Inflammatory macrophage treated with lipopolysaccharide for 1 hour (primary cell): ENCODE results near the gene FSCN2.
"Not testable (repeated sequence)": the region's sequence is repeated elsewhere in the genome, so short reads cannot be mapped to it uniquely, and the experiment has no call there.

Experiments used
- DNase-seq, 2 donors: peaks; one replicate each; pipeline ENCODE4 v3.0.0-alpha.2; 2020 to 2022

FSCN2 gene

DNA sequence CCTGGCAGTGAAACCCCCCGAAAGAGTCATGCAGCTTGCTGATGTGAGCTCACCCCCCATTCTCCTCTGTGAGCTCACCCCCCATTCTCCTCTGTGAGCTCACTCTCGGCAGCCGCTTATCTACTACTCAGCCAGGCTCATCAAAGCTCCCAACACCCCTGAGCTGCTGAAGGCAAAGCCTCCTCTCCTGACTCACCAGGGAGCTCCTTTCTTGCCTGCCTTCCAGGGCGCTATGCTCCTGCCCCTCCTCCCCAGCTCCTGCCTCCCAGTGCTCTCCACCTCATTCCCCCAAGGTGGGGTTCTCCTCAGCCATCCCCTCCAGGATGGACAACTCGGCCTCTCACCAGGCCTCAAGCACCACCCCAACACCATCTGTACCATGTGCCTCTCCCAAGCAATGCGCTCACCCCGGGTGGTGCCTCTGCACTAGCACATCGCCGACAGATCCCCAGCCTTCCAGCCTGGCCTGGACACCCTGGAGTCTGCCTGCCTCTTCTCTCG is 51.7 kb downstream of the FSCN2 start:
- DNase-seq = no peak

GRCh38 chr17:81580481-81580880 is 52.3 kb downstream of the FSCN2 start:
- no peak for DNase-seq

DNA sequence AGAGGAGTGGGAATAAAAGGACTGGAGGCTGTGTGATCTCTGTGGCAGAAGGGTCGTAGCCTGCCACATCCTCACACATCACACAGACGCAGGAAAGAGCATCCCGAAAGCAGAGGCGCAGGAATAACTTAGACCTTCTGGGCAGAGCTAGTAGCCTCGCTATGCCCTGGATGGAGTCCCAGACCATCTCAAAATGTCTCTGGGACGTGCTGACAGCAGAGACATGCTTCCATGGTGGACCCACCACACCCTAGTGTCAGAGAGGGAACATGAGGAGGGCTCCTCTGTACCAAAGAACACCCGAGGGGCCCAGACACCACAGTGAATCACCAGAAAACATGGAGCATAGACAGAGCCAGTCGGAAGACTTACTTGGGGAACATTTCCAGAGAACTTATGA is 53.6 kb downstream of the FSCN2 start:
- no peak for DNase-seq

GRCh38 chr17:81582341-81582740 is 54.2 kb downstream of the FSCN2 start:
- no peak for DNase-seq

DNA sequence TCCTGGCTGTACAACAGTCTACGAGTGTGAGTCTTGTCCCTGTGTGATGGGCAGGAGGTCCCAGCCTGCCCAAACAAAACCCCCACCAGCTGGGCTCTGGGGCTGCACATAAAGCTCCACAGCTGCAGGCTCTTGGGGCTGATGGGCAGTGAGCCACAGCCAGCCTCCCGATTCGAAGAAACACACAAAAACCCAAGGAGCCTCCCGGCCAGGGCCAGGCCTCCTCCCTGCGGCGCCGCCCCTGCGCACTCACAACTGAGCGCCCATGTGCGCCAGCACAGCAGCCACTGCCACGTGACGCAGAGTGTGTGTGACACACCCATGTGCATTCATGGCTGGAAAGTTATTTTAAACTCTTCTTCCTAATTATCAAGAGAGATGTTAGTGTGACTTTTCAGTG is 54.6 kb downstream of the FSCN2 start:
- DNase-seq = no peak

DNA sequence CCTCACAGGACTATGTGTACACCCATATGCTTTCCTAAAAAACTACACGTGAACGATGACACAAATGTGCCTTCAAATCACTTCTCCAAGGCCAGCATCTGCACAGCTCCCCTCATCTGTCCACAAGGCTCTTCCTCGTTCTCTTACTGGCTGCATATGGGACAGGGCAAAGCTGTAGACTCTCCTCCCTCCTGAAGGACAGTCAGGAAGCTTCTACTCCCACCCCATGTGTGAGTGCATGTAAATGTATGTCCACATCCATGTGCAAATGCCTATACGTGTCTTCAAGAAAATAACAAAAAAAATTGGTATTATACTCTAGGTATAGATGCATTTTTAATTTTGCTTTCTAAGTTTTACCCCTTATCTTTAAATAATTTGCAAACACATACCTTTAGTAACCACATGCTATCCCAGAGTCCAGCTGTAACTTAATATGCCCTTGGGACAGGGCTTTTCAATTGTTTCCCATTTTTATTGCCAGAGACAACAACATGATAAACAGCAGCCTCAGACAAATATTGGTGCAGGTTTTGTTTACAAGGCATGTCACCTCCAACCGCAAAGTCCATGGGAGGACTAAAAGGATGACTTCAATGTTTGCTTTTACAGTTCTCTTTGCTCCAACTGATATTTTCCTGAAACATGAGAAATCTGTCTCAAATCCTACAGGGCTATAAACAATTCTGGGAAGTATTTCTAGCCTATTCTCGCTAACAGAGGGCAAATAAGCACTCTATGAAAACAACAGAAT is 55.6 kb downstream of the FSCN2 start:
- no peak for DNase-seq

- not testable (repeated sequence) for DNase-seq
Observed at GRCh38 chr17:81584771-81585170, 56.6 kb downstream of the FSCN2 start.

GRCh38 chr17:81586096-81586495 is 57.9 kb downstream of the FSCN2 start:
- no peak for DNase-seq
